Neuronal stem cell (in vitro differentiated cells): Measurements from ENCODE around the gene GRM4.
A peak's percentile ranks its signal among the peaks of the same experiment; 100 is the strongest.
"Not testable (repeated sequence)": the region's sequence is repeated elsewhere in the genome, so short reads cannot be mapped to it uniquely, and the experiment has no call there.

ENCODE experiments used
- DNase-seq: peaks from one replicate; pipeline ENCODE4 v3.0.0-alpha.2; 2013; ENCODE audit warnings: low spot score
- H2AFZ ChIP-seq: one replicate; pipeline ENCODE4 v1.6.1; 2013; ENCODE audit warnings: mild to moderate bottlenecking, low read length, inconsistent platforms
- H2AK5ac ChIP-seq: 2 replicates; pipeline ENCODE4 v1.6.1; 2013; ENCODE audit warnings: low read depth, mild to moderate bottlenecking, inconsistent platforms, low read length, moderate library complexity, mixed read lengths
- H2BK120ac ChIP-seq: 2 replicates; pipeline ENCODE4 v1.6.1; 2013; ENCODE audit warnings: low read depth, mild to moderate bottlenecking, inconsistent platforms, low read length, moderate library complexity, mixed read lengths
- H2BK12ac ChIP-seq: one replicate; pipeline ENCODE4 v1.6.1; 2013; ENCODE audit warnings: low read length, inconsistent platforms
- H2BK15ac ChIP-seq: 2 replicates; pipeline ENCODE4 v1.6.1; 2013; ENCODE audit warnings: mild to moderate bottlenecking, low read length, inconsistent platforms, mixed read lengths
- H2BK5ac ChIP-seq: one replicate; pipeline ENCODE4 v1.6.1; 2013; ENCODE audit warnings: inconsistent platforms, mild to moderate bottlenecking, low read length, moderate library complexity
- H3K14ac ChIP-seq: one replicate; pipeline ENCODE4 v1.6.1; 2013; ENCODE audit warnings: low read length, inconsistent platforms
- H3K18ac ChIP-seq: 2 replicates; pipeline ENCODE4 v1.6.1; 2013; ENCODE audit warnings: low read length, inconsistent platforms
- H3K23ac ChIP-seq: 2 replicates; pipeline ENCODE4 v1.6.1; 2013; ENCODE audit warnings: low read depth, mild to moderate bottlenecking, mixed read lengths, low read length, inconsistent platforms; ENCODE audit not compliant: poor library complexity
- H3K27ac ChIP-seq: replicated peaks from 3 replicates; pipeline ENCODE4 v1.5.1; 2013; ENCODE audit warnings: low read length, inconsistent platforms
- H3K27me3 ChIP-seq, 3 experiments: 2 replicates each; pipeline ENCODE4 v1.6.1; 2013; ENCODE audit warnings: low read length in 3 of 3, mild to moderate bottlenecking in 2 of 3, inconsistent platforms in 1 of 3, low read depth in 1 of 3, mixed read lengths in 1 of 3, moderate library complexity in 1 of 3; ENCODE audit not compliant: control insufficient read depth in 3 of 3, insufficient read depth in 3 of 3
- H3K36me3 ChIP-seq, 2 donors: replicated peaks in 1 of 2; 2 replicates each; pipeline ENCODE4 v1.6.1; 2013; ENCODE audit warnings: low read length in 2 of 2; ENCODE audit not compliant: control insufficient read depth in 2 of 2, insufficient read depth in 2 of 2
- H3K4ac ChIP-seq: 2 replicates; pipeline ENCODE4 v1.6.1; 2013; ENCODE audit warnings: inconsistent platforms, mild to moderate bottlenecking, low read length, moderate library complexity
- H3K4me1 ChIP-seq, 2 donors: 1 replicate in 1 of 2; 2 replicates in 1 of 2; pipeline ENCODE4 v1.6.1; 2013; ENCODE audit warnings: low read length in 2 of 2, low read depth in 1 of 2; ENCODE audit not compliant: control insufficient read depth in 2 of 2, insufficient read depth in 1 of 2
- H3K4me2 ChIP-seq: one replicate; pipeline ENCODE4 v1.6.1; 2013; ENCODE audit warnings: mild to moderate bottlenecking, low read length, inconsistent platforms; ENCODE audit not compliant: insufficient read depth, poor library complexity, severe bottlenecking
- H3K4me3 ChIP-seq, 2 donors: 2 replicates each; pipeline ENCODE4 v1.5.1; 2013; ENCODE audit warnings: low read length in 2 of 2, mild to moderate bottlenecking in 2 of 2, inconsistent platforms in 1 of 2, moderate library complexity in 1 of 2
- H3K79me1 ChIP-seq: one replicate; pipeline ENCODE4 v1.6.1; 2013; ENCODE audit warnings: low read depth, mild to moderate bottlenecking, inconsistent platforms, low read length, moderate library complexity
- H3K9ac ChIP-seq: one replicate; pipeline ENCODE4 v1.6.1; 2013; ENCODE audit warnings: mild to moderate bottlenecking, low read depth, low read length, inconsistent platforms; ENCODE audit not compliant: poor library complexity
- H3K9me3 ChIP-seq, 2 donors: replicated peaks in 1 of 2; 2 replicates each; pipeline versions ENCODE3 to v1.6.1; 2013; ENCODE audit warnings: low read length in 2 of 2, mild to moderate bottlenecking in 2 of 2, inconsistent platforms in 1 of 2, low read depth in 1 of 2, mixed read lengths in 1 of 2, moderate library complexity in 1 of 2; ENCODE audit not compliant: control insufficient read depth in 2 of 2, insufficient read depth in 1 of 2
- H4K8ac ChIP-seq: one replicate; pipeline ENCODE4 v1.6.1; 2013; ENCODE audit warnings: low read depth, mild to moderate bottlenecking, inconsistent platforms, low read length, moderate library complexity
- H4K91ac ChIP-seq: one replicate; pipeline ENCODE4 v1.6.1; 2013; ENCODE audit warnings: low read length, low read depth, mild to moderate bottlenecking, inconsistent platforms; ENCODE audit not compliant: poor library complexity
- WGBS, 2 donors: extraction: QIAGEN DNeasy Blood & Tissue Kit; methylation state at CpG; one replicate each; pipeline ENCODE4 v1.1.7; 2013; ENCODE audit warnings: missing lambda C conversion rate in 2 of 2, mixed read lengths in 1 of 2; ENCODE audit not compliant: insufficient read length in 2 of 2, insufficient replicate concordance in 1 of 2; ENCODE audit errors: extremely low coverage in 2 of 2; 5-methylcytosine and 5-hydroxymethylcytosine counted together

Gene GRM4

GRCh38 chr6:34044945-34045595 lies 100.8 kb downstream of the GRM4 start:
- Histone ChIP-seq H3K4me3 (no peak overlapping the region), H3K9me3 (no peaks in the 10 kb centered on the region), H2AK5ac (peak overlapping the region; percentile 71), H3K9ac (peak overlapping the region; percentile 47), H3K27me3 (no peaks in the 10 kb centered on the region), H3K79me1 (no peaks in the 10 kb centered on the region), H3K18ac (peak overlapping the region; percentile 65), H2BK120ac (no peak overlapping the region), H3K36me3 (no peaks in the 10 kb centered on the region), H4K91ac (no peak overlapping the region), H3K4me1 (peaks cover 0 to 15% of the 10 kb centered on the region in 2 donors), H2BK12ac (no peak overlapping the region), H2BK15ac (no peak overlapping the region), H2BK5ac (no peak overlapping the region), H3K4me2 (no peak overlapping the region), H3K23ac (peak overlapping the region; percentile 70), H3K4ac (no peak overlapping the region), H3K14ac (peak overlapping the region; percentile 51), H4K8ac (peak overlapping the region; percentile 58), H3K27ac (no peak overlapping the region), H2AFZ (no peak overlapping the region)
- no peak for DNase-seq
- WGBS, 2 donors: no CpG with 5 or more reads among the region's 13 CpGs

- H2AK5ac ChIP-seq: no peak overlapping the region
- H2BK5ac ChIP-seq: peak overlapping the region; percentile 8
- no peak overlapping the region for H2BK12ac ChIP-seq
- no peak overlapping the region for H3K4ac ChIP-seq
- no peak overlapping the region for H3K14ac ChIP-seq
- no CpG with 5 or more reads among the region's 8 CpGs for WGBS, 2 donors
- no peaks in the 10 kb centered on the region for H3K27me3 ChIP-seq
- no peaks in the 10 kb centered on the region for H3K9me3 ChIP-seq
- peak overlapping the region; percentile 55 for H2BK15ac ChIP-seq
- no peaks in the 10 kb centered on the region for H3K36me3 ChIP-seq
- no peak overlapping the region for H2AFZ ChIP-seq
- H3K9ac ChIP-seq: no peak overlapping the region
- H2BK120ac ChIP-seq: no peak overlapping the region
- no peak overlapping the region for H3K27ac ChIP-seq
- H3K23ac ChIP-seq: peak overlapping the region; percentile 8
- no peak for DNase-seq
- no peak overlapping the region for H3K4me2 ChIP-seq
- no peak overlapping the region for H3K4me3 ChIP-seq
- no peak overlapping the region for H4K8ac ChIP-seq
- H4K91ac ChIP-seq: no peak overlapping the region
- peak overlapping the region; percentile 13 for H3K18ac ChIP-seq
- H3K4me1 ChIP-seq: peaks cover 0 to 14% of the 10 kb centered on the region in 2 donors
- no peaks in the 10 kb centered on the region for H3K79me1 ChIP-seq
These were observed 102.5 kb downstream of the GRM4 start for GRCh38 chr6:34043359-34043758.

- not testable (repeated sequence) for H2AFZ ChIP-seq, H4K91ac ChIP-seq, H2BK120ac ChIP-seq, H3K9me3 ChIP-seq, H3K27me3 ChIP-seq, H3K79me1 ChIP-seq, H2BK12ac ChIP-seq, H4K8ac ChIP-seq, H3K36me3 ChIP-seq, H3K14ac ChIP-seq, H3K27ac ChIP-seq, H3K4ac ChIP-seq, H3K9ac ChIP-seq, DNase-seq, H3K18ac ChIP-seq, H3K4me3 ChIP-seq, H3K23ac ChIP-seq, H3K4me2 ChIP-seq
- H2AK5ac ChIP-seq: peak overlapping the region; percentile 23
- H3K4me1 ChIP-seq: peaks cover 0 to 17% of the 10 kb centered on the region in 2 donors
- H2BK15ac ChIP-seq: peak overlapping the region; percentile 91
- H2BK5ac ChIP-seq: peak overlapping the region; percentile 8
- no CpG with 5 or more reads among the region's 5 CpGs for WGBS, 2 donors
These were observed 103.9 kb downstream of the GRM4 start for GRCh38 chr6:34041998-34042397.

- Histone ChIP-seq H4K8ac (no peak overlapping the region), H3K9me3 (no peaks in the 10 kb centered on the region), H3K4me2 (no peak overlapping the region), H3K4me1 (peaks cover 0 to 19% of the 10 kb centered on the region in 2 donors), H2BK12ac (no peak overlapping the region), H3K23ac (no peak overlapping the region), H2AK5ac (no peak overlapping the region), H3K27ac (no peak overlapping the region), H2BK15ac (no peak overlapping the region), H3K4ac (no peak overlapping the region), H2BK120ac (no peak overlapping the region), H4K91ac (no peak overlapping the region), H3K14ac (no peak overlapping the region), H2BK5ac (no peak overlapping the region), H3K79me1 (no peaks in the 10 kb centered on the region), H3K9ac (no peak overlapping the region), H3K4me3 (no peak overlapping the region), H3K18ac (no peak overlapping the region), H3K36me3 (no peaks in the 10 kb centered on the region), H3K27me3 (no peaks in the 10 kb centered on the region), H2AFZ (no peak overlapping the region)
- DNase-seq: no peak
- WGBS, 2 donors: no CpG with 5 or more reads among the region's 6 CpGs
These were observed 104.5 kb downstream of the GRM4 start for GRCh38 chr6:34041385-34041784.
